GM21515 (cell line): ENCODE data around the gene LCK.
A peak's percentile ranks its signal among the peaks of the same experiment; 100 is the strongest.
"Not testable (repeated sequence)": the region's sequence is repeated elsewhere in the genome, so short reads cannot be mapped to it uniquely, and the experiment has no call there.

Experiments
- ATAC-seq: cut with Tn5 transposase; IDR thresholded peaks from one replicate; pipeline ENCODE4 v1.9.1; 2021; ENCODE audit not compliant: unreplicated experiment

The LCK gene

DNA sequence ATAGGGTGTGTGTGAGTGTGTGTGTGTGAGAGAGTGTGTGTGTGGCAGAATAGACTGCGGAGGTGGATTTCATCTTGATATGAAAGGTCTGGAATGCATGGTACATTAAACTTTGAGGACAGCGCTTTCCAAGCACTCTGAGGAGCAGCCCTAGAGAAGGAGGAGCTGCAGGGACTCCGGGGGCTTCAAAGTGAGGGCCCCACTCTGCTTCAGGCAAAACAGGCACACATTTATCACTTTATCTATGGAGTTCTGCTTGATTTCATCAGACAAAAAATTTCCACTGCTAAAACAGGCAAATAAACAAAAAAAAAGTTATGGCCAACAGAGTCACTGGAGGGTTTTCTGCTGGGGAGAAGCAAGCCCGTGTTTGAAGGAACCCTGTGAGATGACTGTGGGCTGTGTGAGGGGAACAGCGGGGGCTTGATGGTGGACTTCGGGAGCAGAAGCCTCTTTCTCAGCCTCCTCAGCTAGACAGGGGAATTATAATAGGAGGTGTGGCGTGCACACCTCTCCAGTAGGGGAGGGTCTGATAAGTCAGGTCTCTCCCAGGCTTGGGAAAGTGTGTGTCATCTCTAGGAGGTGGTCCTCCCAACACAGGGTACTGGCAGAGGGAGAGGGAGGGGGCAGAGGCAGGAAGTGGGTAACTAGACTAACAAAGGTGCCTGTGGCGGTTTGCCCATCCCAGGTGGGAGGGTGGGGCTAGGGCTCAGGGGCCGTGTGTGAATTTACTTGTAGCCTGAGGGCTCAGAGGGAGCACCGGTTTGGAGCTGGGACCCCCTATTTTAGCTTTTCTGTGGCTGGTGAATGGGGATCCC is 22.5 kb downstream of the LCK start:
- ATAC-seq = no peak

GRCh38 chr1:32274646-32275340 is 23.7 kb downstream of the LCK start:
- no peak for ATAC-seq

GRCh38 chr1:32275424-32275823 is 24.4 kb downstream of the LCK start:
- no peak for ATAC-seq

GRCh38 chr1:32276032-32276782 is 25.1 kb downstream of the LCK start:
- no peak for ATAC-seq

GRCh38 chr1:32284777-32285176 is 33.7 kb downstream of the LCK start:
- not testable (repeated sequence) for ATAC-seq

DNA sequence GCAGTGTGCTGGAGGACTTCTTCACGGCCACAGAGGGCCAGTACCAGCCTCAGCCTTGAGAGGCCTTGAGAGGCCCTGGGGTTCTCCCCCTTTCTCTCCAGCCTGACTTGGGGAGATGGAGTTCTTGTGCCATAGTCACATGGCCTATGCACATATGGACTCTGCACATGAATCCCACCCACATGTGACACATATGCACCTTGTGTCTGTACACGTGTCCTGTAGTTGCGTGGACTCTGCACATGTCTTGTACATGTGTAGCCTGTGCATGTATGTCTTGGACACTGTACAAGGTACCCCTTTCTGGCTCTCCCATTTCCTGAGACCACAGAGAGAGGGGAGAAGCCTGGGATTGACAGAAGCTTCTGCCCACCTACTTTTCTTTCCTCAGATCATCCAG is 34.6 kb downstream of the LCK start:
- no peak for ATAC-seq

DNA sequence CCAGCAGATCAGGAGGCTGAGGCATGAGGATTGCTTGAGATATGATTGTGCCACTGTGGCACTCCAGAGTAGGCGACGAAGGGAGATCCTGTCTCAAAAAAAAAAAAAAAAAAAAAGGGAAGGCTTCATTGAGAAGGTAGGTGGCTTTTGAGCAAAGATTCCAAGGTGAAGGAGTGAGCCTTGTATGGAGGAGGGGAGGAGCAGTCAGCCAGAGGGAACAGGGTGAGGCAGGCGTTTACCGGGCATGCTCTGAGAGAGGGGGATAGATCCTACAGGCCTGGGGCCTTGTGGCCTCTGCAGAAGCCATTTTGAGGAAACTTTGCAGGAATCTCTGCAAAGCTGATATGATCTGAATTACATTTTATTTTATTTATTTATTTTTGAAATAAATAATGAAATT is 35.7 kb downstream of the LCK start:
- no peak for ATAC-seq

GRCh38 chr1:32289256-32289655 is 38.2 kb downstream of the LCK start:
- ATAC-seq = no peak

- no peak for ATAC-seq
These were observed 40.2 kb downstream of the LCK start for GRCh38 chr1:32291145-32291707.

- peak; percentile 92 for ATAC-seq
These were observed 40.9 kb downstream of the LCK start, which contains the start of gene HDAC1 for GRCh38 chr1:32291708-32292538. Gene HDAC1, plus strand, starts transcription at chr1:32292083. Its CDS starts 87 bp downstream, at chr1:32292170.

DNA sequence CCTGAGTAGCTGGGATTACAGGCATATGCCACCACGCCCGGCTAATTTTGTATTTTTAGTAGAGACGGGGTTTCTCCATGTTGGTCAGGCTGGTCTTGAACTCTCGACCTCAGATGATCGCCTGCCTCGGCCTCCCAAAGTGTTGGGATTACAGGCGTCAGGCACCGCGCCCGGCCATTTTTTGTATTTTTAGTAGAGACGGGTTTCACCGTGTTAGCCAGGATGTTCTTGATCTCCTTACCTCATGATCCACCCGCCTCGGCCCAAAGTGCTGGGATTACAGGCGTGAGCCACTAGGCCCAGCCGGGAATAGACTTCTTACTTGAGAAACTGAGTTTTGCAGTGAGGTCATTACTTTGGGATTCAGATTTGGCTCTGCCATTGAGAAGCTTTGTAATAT is 47.1 kb downstream of the LCK start:
- not testable (repeated sequence) for ATAC-seq

- no peak for ATAC-seq
These were observed 48.3 kb downstream of the LCK start for GRCh38 chr1:32299327-32299726.

- no peak for ATAC-seq
These were observed 52.3 kb downstream of the LCK start for GRCh38 chr1:32303358-32303757.

DNA sequence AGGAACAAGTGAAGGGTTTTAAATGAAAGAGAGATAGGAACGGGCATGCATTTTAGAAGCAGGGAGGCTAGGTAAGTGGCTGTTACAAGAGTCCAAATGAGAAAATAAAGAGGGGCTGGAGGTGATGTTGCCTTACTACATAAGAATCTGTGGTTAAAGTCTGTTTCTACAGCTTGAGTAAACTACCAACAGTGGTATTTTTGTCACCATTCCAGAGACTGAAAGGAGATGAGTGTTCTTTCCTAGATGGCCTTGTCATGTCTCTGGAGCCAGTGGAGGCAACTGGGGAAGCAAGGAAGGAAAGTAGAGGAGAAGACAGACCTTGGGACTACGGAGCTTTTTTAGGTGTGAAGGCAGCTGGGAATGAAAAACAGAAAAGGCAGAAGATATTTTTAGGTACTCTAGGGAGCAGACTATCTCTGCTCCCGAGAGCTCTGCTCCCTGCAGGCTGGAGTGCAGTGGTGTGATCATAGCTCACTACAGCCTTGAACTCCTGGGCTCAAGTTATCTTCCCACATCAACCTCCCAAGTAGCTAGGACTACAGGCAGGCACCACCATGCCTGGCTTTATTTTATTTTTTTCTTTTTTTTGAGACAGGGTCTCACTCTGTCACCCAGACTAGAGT is 53.0 kb downstream of the LCK start:
- ATAC-seq = no peak

DNA sequence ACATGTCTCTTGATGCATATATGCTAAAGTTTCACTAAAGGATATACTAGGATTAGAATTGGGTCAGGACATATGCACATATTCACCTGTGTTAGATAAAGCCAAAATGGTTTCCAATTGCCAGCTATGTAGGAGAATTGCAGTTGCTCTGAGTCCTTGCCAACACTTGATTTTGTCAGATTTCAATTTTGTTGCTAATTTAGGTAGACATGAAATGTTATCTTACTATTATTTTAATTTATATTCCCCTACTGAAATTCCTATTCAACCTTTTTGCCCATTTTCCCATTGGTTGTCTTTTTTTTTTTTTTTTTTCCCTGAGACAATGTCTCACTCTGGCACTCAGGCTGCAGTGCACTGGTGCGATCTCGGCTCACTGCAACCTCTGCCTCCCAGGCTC is 54.2 kb downstream of the LCK start:
- no peak for ATAC-seq

- no peak for ATAC-seq
These were observed 56.3 kb downstream of the LCK start for GRCh38 chr1:32307324-32307723.

- ATAC-seq = no peak
These were observed 58.9 kb downstream of the LCK start for GRCh38 chr1:32309960-32310359.

DNA sequence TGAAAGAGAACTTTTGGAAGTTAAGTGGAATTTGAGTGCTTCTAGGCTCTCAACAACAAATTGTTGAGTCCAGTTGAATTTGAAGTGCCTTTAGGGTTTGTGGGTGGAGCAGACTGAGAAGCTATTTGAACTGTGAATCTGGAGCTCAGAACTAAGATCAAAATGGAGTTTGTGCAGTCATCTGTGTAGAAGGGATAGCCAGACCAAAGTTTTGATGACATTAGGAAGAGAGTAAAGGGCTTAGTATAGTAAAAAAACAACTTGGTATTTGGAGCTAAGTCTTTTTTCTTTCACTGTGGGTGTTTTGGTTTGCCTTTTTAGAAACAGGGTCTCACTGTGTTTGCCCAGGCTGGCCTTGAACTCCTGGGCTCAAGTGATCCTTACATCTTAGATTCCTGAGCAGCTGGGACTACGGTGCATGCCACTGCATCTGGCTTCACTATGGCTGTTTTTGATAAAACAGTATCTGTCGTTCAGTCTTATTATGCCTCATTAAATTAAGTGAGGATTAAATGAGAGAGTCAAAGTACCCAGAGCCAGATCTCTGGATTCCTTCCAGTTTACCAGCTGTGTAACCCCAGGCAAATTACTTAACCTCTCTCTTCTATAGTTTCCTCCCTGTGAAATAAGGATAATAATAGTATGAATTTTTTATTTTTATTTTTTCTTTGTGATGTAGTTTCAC is 60.8 kb downstream of the LCK start:
- no peak for ATAC-seq

GRCh38 chr1:32316903-32317277 is 65.8 kb downstream of the LCK start:
- ATAC-seq = peak; percentile 18
